ENCODE results near the gene VAX1. TPM values are rescaled to one million over a fixed set of nuclear protein-coding genes. Genes with fewer than 3 reads are reported as not detected.
"Not testable (repeated sequence)": the region's sequence is repeated elsewhere in the genome, so short reads cannot be mapped to it uniquely, and the experiment has no call there.

Gene VAX1
- polyA plus RNA-seq, 3 donors, result not detected

- DNase-seq (ENCODE audit: low read depth in 3 of 3, low spot score in 2 of 3), result no peak
These were observed 1.6 kb downstream of the VAX1 start for GRCh38 chr10:117136391-117136975.

- DNase-seq (ENCODE audit: low read depth in 3 of 3, low spot score in 2 of 3), result no peak
These were observed 2.5 kb downstream of the VAX1 start for GRCh38 chr10:117135480-117136140.

GRCh38 chr10:117135026-117135372 is 3.1 kb downstream of the VAX1 start:
- no peak for DNase-seq (ENCODE audit: low read depth in 3 of 3, low spot score in 2 of 3)

- DNase-seq (ENCODE audit: low read depth in 3 of 3, low spot score in 2 of 3), result no peak
These were observed 3.6 kb downstream of the VAX1 start for GRCh38 chr10:117134306-117135025.

- DNase-seq (ENCODE audit: low read depth in 3 of 3, low spot score in 2 of 3), result no peak
These were observed 4.1 kb downstream of the VAX1 start for GRCh38 chr10:117134056-117134305.

GRCh38 chr10:117133273-117134055 is 4.6 kb downstream of the VAX1 start:
- DNase-seq (ENCODE audit: low read depth in 3 of 3, low spot score in 2 of 3), result peak in 1 of 3 donors; percentile 13

GRCh38 chr10:117132751-117133231 is 5.3 kb downstream of the VAX1 start:
- DNase-seq (ENCODE audit: low read depth in 3 of 3, low spot score in 2 of 3), result peak in 1 of 3 donors; percentile 19

GRCh38 chr10:117131376-117132327 is 6.4 kb downstream of the VAX1 start:
- DNase-seq (ENCODE audit: low read depth in 3 of 3, low spot score in 2 of 3), result no peak

GRCh38 chr10:117130862-117131375 is 7.2 kb downstream of the VAX1 start:
- DNase-seq (ENCODE audit: low read depth in 3 of 3, low spot score in 2 of 3), result no peak

GRCh38 chr10:117130346-117130745 is 7.7 kb downstream of the VAX1 start:
- DNase-seq (ENCODE audit: low read depth in 3 of 3, low spot score in 2 of 3), result no peak

GRCh38 chr10:117126645-117127044 is 11.4 kb downstream of the VAX1 start:
- not testable (repeated sequence) for DNase-seq (ENCODE audit: low read depth in 3 of 3, low spot score in 2 of 3)

- DNase-seq (ENCODE audit: low read depth in 3 of 3, low spot score in 2 of 3), result no peak
These were observed 12.0 kb downstream of the VAX1 start for GRCh38 chr10:117126034-117126433.

- no peak for DNase-seq (ENCODE audit: low read depth in 3 of 3, low spot score in 2 of 3)
These were observed 25.9 kb downstream of the VAX1 start for GRCh38 chr10:117112220-117112619.

GRCh38 chr10:117107238-117107637 is 30.8 kb downstream of the VAX1 start:
- DNase-seq (ENCODE audit: low read depth in 3 of 3, low spot score in 2 of 3), result no peak

GRCh38 chr10:117096599-117097201 is 41.4 kb downstream of the VAX1 start:
- no peak for DNase-seq (ENCODE audit: low read depth in 3 of 3, low spot score in 2 of 3)

- DNase-seq (ENCODE audit: low read depth in 3 of 3, low spot score in 2 of 3), result no peak
These were observed 43.2 kb downstream of the VAX1 start for GRCh38 chr10:117094856-117095255.

GRCh38 chr10:117092386-117092785 is 45.7 kb downstream of the VAX1 start:
- DNase-seq (ENCODE audit: low read depth in 3 of 3, low spot score in 2 of 3), result no peak

GRCh38 chr10:117090834-117091233 is 47.2 kb downstream of the VAX1 start:
- no peak for DNase-seq (ENCODE audit: low read depth in 3 of 3, low spot score in 2 of 3)

GRCh38 chr10:117087521-117087920 is 50.5 kb downstream of the VAX1 start:
- DNase-seq (ENCODE audit: low read depth in 3 of 3, low spot score in 2 of 3), result no peak

GRCh38 chr10:117086546-117086945 is 51.5 kb downstream of the VAX1 start:
- DNase-seq (ENCODE audit: low read depth in 3 of 3, low spot score in 2 of 3), result no peak
